ENCODE measurements around the gene MEIS3. TPM values are rescaled to one million over a fixed set of nuclear protein-coding genes. Genes with fewer than 3 reads are reported as not detected.
"Not testable (repeated sequence)": the region's sequence is repeated elsewhere in the genome, so short reads cannot be mapped to it uniquely, and the experiment has no call there.

Gene MEIS3
- total RNA-seq, 1 experiment from 2014 or later, result 9.6 TPM

- H3K27me3 ChIP-seq (replicated peaks; ENCODE audit: insufficient read depth, low read depth, low read length, poor library complexity), result no peaks in the 10 kb centered on the region
- ChIA-PET POLR2A (ENCODE audit: low non-redundant PET) (no interaction called here), CTCF (no interaction called here)
- BruUV-seq (replicated peaks), result no TSS peak
- intact Hi-C loops (cut with micrococcal nuclease; ENCODE audit: unreplicated experiment), result no loop called here
- peaks cover 6% of the 10 kb centered on the region for H3K4me1 ChIP-seq (ENCODE audit: insufficient read depth, low read length, poor library complexity, severe bottlenecking)
- no peaks in the 10 kb centered on the region for H3K9me3 ChIP-seq (ENCODE audit: low read depth, low read length, poor library complexity, severe bottlenecking)
- no peak overlapping the region for H3K4me3 ChIP-seq (ENCODE audit: low read depth, low read length, poor library complexity, severe bottlenecking)
- no peak overlapping the region for H3K27ac ChIP-seq (ENCODE audit: low read depth, low read length, poor library complexity, severe bottlenecking)
- no peaks in the 10 kb centered on the region for H3K36me3 ChIP-seq (ENCODE audit: insufficient read depth, low read length, poor library complexity, severe bottlenecking)
- TF ChIP-seq CTCF (conservative IDR thresholded peaks at IDR 0.05; ENCODE audit: low read depth, low read length) (no peak; the same call in 1 of the 2 replicates), EZH2 (IDR thresholded peaks at IDR 0.05; ENCODE audit: borderline replicate concordance, low read depth, low read length, poor library complexity, severe bottlenecking) (no peak)
- DNase-seq (ENCODE audit: low spot score), result peak; percentile 23
Observed at GRCh38 chr19:47414469-47414868, 4.9 kb downstream of the MEIS3 start.

GRCh38 chr19:47413941-47414340, 5.4 kb downstream of the MEIS3 start:
- no peak for DNase-seq (ENCODE audit: low spot score)

GRCh38 chr19:47411696-47412095, 7.6 kb downstream of the MEIS3 start:
- H3K4me3 ChIP-seq (ENCODE audit: low read depth, low read length, poor library complexity, severe bottlenecking); H3K27ac ChIP-seq (ENCODE audit: low read depth, low read length, poor library complexity, severe bottlenecking); H3K4me1 ChIP-seq (ENCODE audit: insufficient read depth, low read length, poor library complexity, severe bottlenecking); H3K9me3 ChIP-seq (ENCODE audit: low read depth, low read length, poor library complexity, severe bottlenecking); H3K36me3 ChIP-seq (ENCODE audit: insufficient read depth, low read length, poor library complexity, severe bottlenecking); POLR2A ChIA-PET (ENCODE audit: low non-redundant PET); BruUV-seq (replicated peaks); DNase-seq (ENCODE audit: low spot score); CTCF ChIA-PET; intact Hi-C loops (cut with micrococcal nuclease; ENCODE audit: unreplicated experiment); H3K27me3 ChIP-seq (replicated peaks; ENCODE audit: insufficient read depth, low read depth, low read length, poor library complexity): not testable (repeated sequence)

More at GRCh38 chr19:47413941-47414340, 5.4 kb downstream of the MEIS3 start:
- H3K36me3 ChIP-seq (ENCODE audit: insufficient read depth, low read length, poor library complexity, severe bottlenecking), result no peaks in the 10 kb centered on the region
- POLR2A ChIA-PET (ENCODE audit: low non-redundant PET), result interaction anchor here (0.6 kb wide), 1 partner anchor 157 kb away, joined by 3 read pairs; no protein-coding TSS in a partner anchor
- intact Hi-C loops (cut with micrococcal nuclease; ENCODE audit: unreplicated experiment), result no loop called here
- H3K27ac ChIP-seq (ENCODE audit: low read depth, low read length, poor library complexity, severe bottlenecking), result no peak overlapping the region
- no peak overlapping the region for H3K4me3 ChIP-seq (ENCODE audit: low read depth, low read length, poor library complexity, severe bottlenecking)
- peaks cover 6% of the 10 kb centered on the region for H3K4me1 ChIP-seq (ENCODE audit: insufficient read depth, low read length, poor library complexity, severe bottlenecking)
- no TSS peak for BruUV-seq (replicated peaks)
- CTCF ChIA-PET, result no interaction called here
- no peaks in the 10 kb centered on the region for H3K27me3 ChIP-seq (replicated peaks; ENCODE audit: insufficient read depth, low read depth, low read length, poor library complexity)
- H3K9me3 ChIP-seq (ENCODE audit: low read depth, low read length, poor library complexity, severe bottlenecking), result no peaks in the 10 kb centered on the region
- TF ChIP-seq EZH2 (IDR thresholded peaks at IDR 0.05; ENCODE audit: borderline replicate concordance, low read depth, low read length, poor library complexity, severe bottlenecking) (no peak), CTCF (conservative IDR thresholded peaks at IDR 0.05; ENCODE audit: low read depth, low read length) (no peak)

- CTCF ChIA-PET, result no interaction called here
- intact Hi-C loops (cut with micrococcal nuclease; ENCODE audit: unreplicated experiment), result no loop called here
- no peak for DNase-seq (ENCODE audit: low spot score)
- TF ChIP-seq CTCF (conservative IDR thresholded peaks at IDR 0.05; ENCODE audit: low read depth, low read length), result no peak
- Histone ChIP-seq H3K9me3 (ENCODE audit: low read depth, low read length, poor library complexity, severe bottlenecking) (no peaks in the 10 kb centered on the region), H3K27me3 (replicated peaks; ENCODE audit: insufficient read depth, low read depth, low read length, poor library complexity) (no peaks in the 10 kb centered on the region), H3K36me3 (ENCODE audit: insufficient read depth, low read length, poor library complexity, severe bottlenecking) (no peaks in the 10 kb centered on the region), H3K27ac (ENCODE audit: low read depth, low read length, poor library complexity, severe bottlenecking) (no peak overlapping the region), H3K4me1 (ENCODE audit: insufficient read depth, low read length, poor library complexity, severe bottlenecking) (no peaks in the 10 kb centered on the region), H3K4me3 (ENCODE audit: low read depth, low read length, poor library complexity, severe bottlenecking) (no peak overlapping the region)
- POLR2A ChIA-PET (ENCODE audit: low non-redundant PET), result no interaction called here
- no TSS peak for BruUV-seq (replicated peaks)
Observed at GRCh38 chr19:47411101-47411500, 8.2 kb downstream of the MEIS3 start.

Data from A673 (cell line).